A673 (cell line): ENCODE results near the gene CDKN1A. TPM values are rescaled to one million over a fixed set of nuclear protein-coding genes. Genes with fewer than 3 reads are reported as not detected.

Source experiments
- BruUV-seq: library from RNA; stranded (reverse); fragments of 400-500 nt; replicated peaks from 2 replicates; lab custom pipeline; 2021; lab: Mats Ljungman, UMichigan
- CTCF ChIA-PET: fragments of 300-600 bp; sonication (Branson Sonifier 250); formaldehyde crosslinking; loops from one replicate; lab custom pipeline; 2022; ENCODE audit warnings: antibody characterized with exemption; lab: Charles Lee
- POLR2A ChIA-PET: fragments of 300-600 bp; sonication (Branson Sonifier 250); formaldehyde crosslinking; loops from one replicate; lab custom pipeline; 2022; ENCODE audit warnings: antibody characterized with exemption; ENCODE audit not compliant: low non-redundant PET; lab: Charles Lee
- DNase-seq: peaks from one replicate; pipeline ENCODE4 v3.0.0-alpha.2; 2015; ENCODE audit warnings: low spot score
- H3K27ac ChIP-seq: fragments of 200-600 bp; sonication (generic); 2 replicates; pipeline ENCODE4 v1.5.1; 2016; ENCODE audit warnings: mixed run types, low read depth, mild to moderate bottlenecking, mixed read lengths, antibody characterized with exemption, low read length; ENCODE audit not compliant: poor library complexity, severe bottlenecking
- H3K27me3 ChIP-seq: fragments of 200-600 bp; sonication (generic); replicated peaks from 2 replicates; pipeline ENCODE4 v1.6.1; 2017; ENCODE audit warnings: mixed run types, low read depth, mild to moderate bottlenecking, mixed read lengths, antibody characterized with exemption, low read length; ENCODE audit not compliant: insufficient read depth, poor library complexity
- H3K36me3 ChIP-seq: fragments of 200-600 bp; sonication (generic); 2 replicates; pipeline ENCODE4 v1.6.1; 2016; ENCODE audit warnings: mixed run types, mild to moderate bottlenecking, mixed read lengths, antibody characterized with exemption, low read length; ENCODE audit not compliant: insufficient read depth, poor library complexity, severe bottlenecking
- H3K4me1 ChIP-seq: fragments of 200-600 bp; sonication (generic); 2 replicates; pipeline ENCODE4 v1.6.1; 2017; ENCODE audit warnings: mixed run types, mild to moderate bottlenecking, mixed read lengths, antibody characterized with exemption, low read length; ENCODE audit not compliant: insufficient read depth, poor library complexity, severe bottlenecking
- H3K4me3 ChIP-seq: fragments of 200-600 bp; sonication (generic); 2 replicates; pipeline ENCODE4 v1.5.1; 2016; ENCODE audit warnings: low read depth, mixed run types, mild to moderate bottlenecking, mixed read lengths, low read length; ENCODE audit not compliant: poor library complexity, severe bottlenecking
- H3K9me3 ChIP-seq: fragments of 200-600 bp; sonication (generic); 2 replicates; pipeline ENCODE4 v1.6.1; 2016; ENCODE audit warnings: mixed run types, low read depth, mild to moderate bottlenecking, mixed read lengths, antibody characterized with exemption, low read length; ENCODE audit not compliant: poor library complexity, severe bottlenecking
- CTCF ChIP-seq: fragments of 300-800, 200-600 bp; sonication (generic); conservative IDR thresholded peaks from 2 replicates; pipeline ENCODE4 v1.5.1; 2017; ENCODE audit warnings: low read depth, mild to moderate bottlenecking, antibody characterized with exemption, low read length, moderate library complexity, mixed read lengths
- EZH2 ChIP-seq: fragments of 200-600 bp; sonication (generic); IDR thresholded peaks from 2 replicates; pipeline ENCODE4 v1.6.1; 2017; ENCODE audit warnings: borderline replicate concordance, low read depth, mild to moderate bottlenecking, mixed read lengths, antibody characterized with exemption, low read length; ENCODE audit not compliant: poor library complexity, severe bottlenecking
- intact Hi-C: fragments of 100-400 bp; cut with micrococcal nuclease; formaldehyde crosslinking; loops from one replicate; pipeline ENCODE4 v1.10.0; 2022; ENCODE audit not compliant: unreplicated experiment
- total RNA-seq: library from RNA; stranded (reverse); gene quantifications from 2 replicates; pipeline ENCODE4 v1.2.3, GENCODE V29; 2021

CDKN1A gene
- total RNA-seq, 1 experiment from 2014 or later, result 33.6 TPM

GRCh38 chr6:36735110-36736071, 56.9 kb downstream of the CDKN1A start:
- no peak for DNase-seq
- POLR2A ChIA-PET, result no interaction called here

More at GRCh38 chr6:36735110-36736071, 56.9 kb downstream of the CDKN1A start:
- TF ChIP-seq CTCF, result no peak
- no peak for TF ChIP-seq EZH2
- Histone ChIP-seq H3K27ac (no peak overlapping the region), H3K4me1 (no peaks in the 10 kb centered on the region), H3K27me3 (no peaks in the 10 kb centered on the region), H3K4me3 (no peak overlapping the region), H3K36me3 (no peaks in the 10 kb centered on the region), H3K9me3 (no peaks in the 10 kb centered on the region)
- intact Hi-C loops, result no loop called here
- BruUV-seq, result no TSS peak
- CTCF ChIA-PET, result no interaction called here

Other genes with a start within 250 kb of the CDKN1A start
- gene PXT1, start 235.9 kb upstream of the CDKN1A start, total RNA-seq, result 0.13 and 0.21 TPM in 2 replicates
- gene KCTD20, start 235.7 kb upstream of the CDKN1A start, total RNA-seq, result 69.7 and 72.6 TPM in 2 replicates
- 21.2 and 24.2 TPM in 2 replicates for gene STK38, start 131.2 kb upstream of the CDKN1A start, total RNA-seq
- gene SRSF3, start 84.4 kb upstream of the CDKN1A start, total RNA-seq, result 623 and 682 TPM in 2 replicates
- gene RAB44, start 19.1 kb downstream of the CDKN1A start, total RNA-seq, result 0.07 TPM in 1 of 2 replicates, not detected in the other
- gene CPNE5, start 160.7 kb downstream of the CDKN1A start, total RNA-seq, result 0.13 and 0.48 TPM in 2 replicates
- 67.7 and 72.0 TPM in 2 replicates for gene PPIL1, start 196.1 kb downstream of the CDKN1A start, total RNA-seq
- 22.6 and 27.1 TPM in 2 replicates for gene C6orf89, start 207.2 kb downstream of the CDKN1A start, total RNA-seq